ENCODE results near the gene GRID2.

DNA sequence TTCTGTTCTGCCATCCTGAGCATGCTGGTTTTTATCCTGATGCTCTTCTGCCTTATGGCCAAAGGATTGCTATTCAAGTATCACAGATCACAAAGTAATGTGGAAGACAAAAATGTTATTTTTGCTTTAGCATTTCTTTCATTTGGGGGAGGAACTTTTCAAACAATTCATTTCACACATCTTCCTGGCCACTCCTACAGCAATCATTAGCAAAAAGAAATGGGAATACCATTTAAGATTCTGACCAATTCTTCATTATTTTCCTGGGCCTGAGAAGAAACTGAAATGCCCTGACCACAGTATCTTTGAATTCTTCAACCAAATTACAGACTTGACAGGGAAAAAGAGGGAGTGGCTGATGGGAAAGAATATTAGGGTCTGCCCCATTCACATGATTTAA is 38.0 kb upstream of the GRID2 start:
- TF ChIP-seq, protein P1, sequence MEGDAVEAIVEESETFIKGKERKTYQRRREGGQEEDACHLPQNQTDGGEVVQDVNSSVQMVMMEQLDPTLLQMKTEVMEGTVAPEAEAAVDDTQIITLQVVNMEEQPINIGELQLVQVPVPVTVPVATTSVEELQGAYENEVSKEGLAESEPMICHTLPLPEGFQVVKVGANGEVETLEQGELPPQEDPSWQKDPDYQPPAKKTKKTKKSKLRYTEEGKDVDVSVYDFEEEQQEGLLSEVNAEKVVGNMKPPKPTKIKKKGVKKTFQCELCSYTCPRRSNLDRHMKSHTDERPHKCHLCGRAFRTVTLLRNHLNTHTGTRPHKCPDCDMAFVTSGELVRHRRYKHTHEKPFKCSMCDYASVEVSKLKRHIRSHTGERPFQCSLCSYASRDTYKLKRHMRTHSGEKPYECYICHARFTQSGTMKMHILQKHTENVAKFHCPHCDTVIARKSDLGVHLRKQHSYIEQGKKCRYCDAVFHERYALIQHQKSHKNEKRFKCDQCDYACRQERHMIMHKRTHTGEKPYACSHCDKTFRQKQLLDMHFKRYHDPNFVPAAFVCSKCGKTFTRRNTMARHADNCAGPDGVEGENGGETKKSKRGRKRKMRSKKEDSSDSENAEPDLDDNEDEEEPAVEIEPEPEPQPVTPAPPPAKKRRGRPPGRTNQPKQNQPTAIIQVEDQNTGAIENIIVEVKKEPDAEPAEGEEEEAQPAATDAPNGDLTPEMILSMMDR (conservative IDR thresholded peaks at IDR 0.05 in 1 of 2, IDR thresholded peaks at IDR 0.05 in 1 of 2; ENCODE audit: low read depth in 1 of 2, low read length in 2 of 2) = no peak
- TF ChIP-seq EZH2 (IDR thresholded peaks at IDR 0.05; ENCODE audit: low read length, missing control alignments) = no peak

All from fibroblast of lung (primary cell).